NCI-H82 treated with DMSO at 0.1 percent for 48 hours (cell line): ENCODE measurements around the gene SEC16A.

ENCODE experiments used
- DNase-seq: peaks from one replicate; lab custom pipeline; 2025; ENCODE audit not compliant: unreplicated experiment; lab: John Stamatoyannopoulos, UW

The SEC16A gene

GRCh38 chr9:136466155-136466541 is 16.7 kb downstream of the SEC16A start:
- no peak for DNase-seq

- no peak for DNase-seq
Observed at GRCh38 chr9:136465500-136466154, 17.2 kb downstream of the SEC16A start.

DNA sequence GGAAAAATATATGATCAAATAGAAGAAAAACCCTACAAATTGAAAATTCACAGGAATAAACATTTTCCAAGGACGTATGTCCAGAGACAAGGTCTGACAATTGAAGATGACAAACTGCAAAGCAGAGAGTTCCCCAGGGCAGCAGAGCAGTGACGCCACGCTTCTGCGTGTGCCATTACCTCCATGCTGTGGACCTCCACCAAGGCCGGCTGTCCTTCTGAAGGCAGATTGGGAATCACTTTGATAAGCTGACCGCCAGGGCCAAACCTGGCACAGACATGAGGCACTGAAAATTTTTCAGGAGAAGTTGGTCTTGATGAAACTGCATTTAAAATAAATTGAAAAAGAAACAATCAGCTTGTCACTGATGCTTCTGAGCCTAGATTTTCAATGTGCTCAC is 18.6 kb downstream of the SEC16A start:
- no peak for DNase-seq

DNA sequence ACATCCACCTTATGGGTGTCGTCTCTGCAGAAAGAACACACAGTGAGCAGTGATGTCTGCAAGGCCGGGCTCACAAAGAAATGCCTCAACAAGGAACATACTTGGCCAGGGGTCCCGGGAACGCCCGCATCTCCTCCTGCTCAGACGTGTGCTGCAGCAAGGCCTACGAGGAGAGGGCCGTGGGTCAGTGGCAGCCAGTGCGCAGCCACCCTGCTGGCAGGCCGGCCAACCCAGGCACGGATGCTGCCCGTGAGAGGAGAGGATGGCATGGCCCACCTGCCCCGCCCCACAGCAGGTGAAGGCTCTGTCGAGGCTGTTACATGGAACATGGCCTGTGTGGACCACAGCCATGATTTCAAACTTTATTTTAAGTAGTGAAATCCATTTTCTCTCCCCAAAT is 19.3 kb downstream of the SEC16A start:
- no peak for DNase-seq

DNA sequence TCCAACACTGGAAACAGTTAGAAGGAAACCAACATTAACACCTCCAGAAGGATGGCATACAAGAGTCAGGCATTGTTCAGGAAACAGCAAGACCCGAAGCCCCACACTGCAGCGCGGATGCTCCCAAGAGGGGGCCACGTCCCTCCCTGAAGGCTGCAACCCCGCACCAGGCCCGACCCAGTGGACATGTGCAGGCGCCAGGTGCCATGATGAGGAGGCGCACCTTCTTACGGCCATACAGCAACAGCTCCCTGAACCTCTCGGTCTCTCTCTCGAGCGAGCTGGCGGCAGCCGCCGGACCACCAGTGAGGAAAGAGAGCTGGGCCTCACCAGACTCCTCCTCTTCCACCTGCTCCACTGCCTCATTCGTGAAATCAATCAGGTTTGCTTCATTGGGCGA is 20.2 kb downstream of the SEC16A start:
- DNase-seq = no peak

- no peak for DNase-seq
Observed at GRCh38 chr9:136460772-136461325, 22.0 kb downstream of the SEC16A start.

- DNase-seq = no peak
Observed at GRCh38 chr9:136459425-136459824, 23.4 kb downstream of the SEC16A start.

- no peak for DNase-seq
Observed at GRCh38 chr9:136457326-136457725, 25.5 kb downstream of the SEC16A start.

GRCh38 chr9:136456258-136456657 is 26.6 kb downstream of the SEC16A start:
- DNase-seq = no peak

DNA sequence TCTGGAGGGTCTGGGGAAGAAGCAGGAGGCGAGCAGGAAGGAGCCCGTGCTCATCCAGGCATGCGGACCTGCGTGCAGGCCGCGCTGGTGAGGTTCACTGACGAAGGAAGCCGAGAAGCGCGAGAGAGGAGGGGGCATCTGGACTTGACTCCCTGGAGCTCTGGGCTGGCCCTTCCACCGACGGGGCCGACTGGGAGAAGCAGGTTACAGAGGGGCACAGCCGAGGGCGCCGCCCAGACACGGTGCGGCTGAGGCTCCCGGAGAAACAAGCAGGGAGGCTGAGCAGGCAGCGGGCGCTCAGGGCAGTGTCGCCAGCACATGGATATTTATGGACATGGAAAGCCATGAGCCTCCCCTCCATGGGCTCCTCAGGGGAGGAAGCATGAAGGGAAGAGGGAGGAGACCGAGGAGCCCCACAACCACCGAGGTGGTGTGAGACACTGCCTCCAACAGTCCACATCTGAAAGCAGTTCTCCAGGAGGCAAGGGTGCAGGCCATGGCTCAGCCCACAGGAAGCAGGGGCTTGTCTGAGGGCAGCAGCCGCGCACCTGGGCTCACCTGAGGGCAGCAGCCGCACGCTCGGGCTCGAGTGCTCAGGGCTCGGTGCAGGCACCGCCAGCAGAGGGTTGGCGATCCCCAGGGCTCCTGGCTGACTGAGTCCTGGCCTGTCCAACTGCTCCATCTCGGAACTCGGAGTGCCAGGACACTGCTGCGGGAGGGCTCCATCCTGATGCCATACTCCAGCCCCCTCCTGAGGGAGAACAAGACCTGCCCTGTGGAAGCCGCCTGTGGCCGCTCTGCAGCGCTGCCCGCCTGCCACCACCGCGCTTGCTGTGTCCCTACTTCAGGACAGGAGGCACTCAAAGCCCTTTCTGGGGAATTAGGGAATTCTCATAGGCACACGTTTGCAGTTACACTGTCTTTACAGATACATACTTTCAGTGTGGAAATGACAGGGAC is 27.5 kb downstream of the SEC16A start:
- no peak for DNase-seq

DNA sequence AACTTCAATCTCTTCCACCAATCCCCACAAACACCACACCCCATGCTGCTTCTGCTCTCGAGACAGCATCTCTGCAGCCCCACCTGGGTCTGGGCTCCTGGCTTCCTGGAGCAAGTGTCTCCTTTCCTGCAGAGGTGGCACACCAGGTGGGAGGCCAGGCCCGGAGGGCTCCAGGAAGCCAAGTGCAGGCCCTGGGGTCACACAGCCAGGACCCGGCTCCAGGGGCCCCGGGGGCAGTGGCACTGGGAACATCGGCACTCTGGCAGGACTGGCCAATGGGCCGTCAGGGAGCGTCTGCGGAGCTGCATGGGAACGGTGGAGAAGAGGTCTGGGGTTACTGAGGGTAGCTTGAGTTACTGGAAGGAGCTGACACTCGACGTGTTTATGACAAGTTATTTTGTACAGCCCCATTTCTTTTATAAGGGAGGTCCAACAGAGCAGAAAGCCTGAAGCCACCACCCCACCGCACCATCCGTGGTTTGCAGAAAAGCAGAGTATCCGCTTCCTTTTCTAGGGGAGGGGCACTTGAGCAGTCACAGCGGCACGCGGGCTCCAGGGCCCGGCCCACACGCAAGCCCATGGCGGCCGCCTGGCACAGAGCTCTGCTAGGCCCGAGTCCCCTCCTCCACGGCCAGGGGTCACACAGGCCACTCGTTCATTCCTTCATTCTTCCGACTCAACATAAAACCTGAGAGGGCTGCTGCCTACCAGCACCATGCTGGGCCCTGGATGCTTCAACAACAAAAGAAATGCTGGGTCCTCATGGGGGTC is 28.6 kb downstream of the SEC16A start:
- no peak for DNase-seq

DNA sequence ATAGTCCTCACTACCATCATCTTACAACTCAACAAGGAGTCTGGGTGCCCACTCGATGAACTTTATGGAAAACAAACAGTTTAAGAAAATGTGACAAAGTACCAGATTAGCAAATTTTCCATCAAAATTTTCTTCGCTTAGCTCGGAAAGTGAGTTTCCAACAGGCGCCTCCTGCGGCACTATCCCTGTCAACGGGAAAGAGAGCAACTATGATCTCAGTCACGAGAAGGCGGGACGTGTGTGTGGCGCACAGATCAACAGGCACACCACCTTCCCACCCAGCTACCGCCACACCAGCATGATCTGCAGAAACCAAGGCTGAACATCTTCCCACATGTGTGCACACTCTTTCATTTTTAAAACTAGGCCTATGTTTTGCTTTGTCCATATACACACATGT is 29.5 kb downstream of the SEC16A start:
- no peak for DNase-seq

DNA sequence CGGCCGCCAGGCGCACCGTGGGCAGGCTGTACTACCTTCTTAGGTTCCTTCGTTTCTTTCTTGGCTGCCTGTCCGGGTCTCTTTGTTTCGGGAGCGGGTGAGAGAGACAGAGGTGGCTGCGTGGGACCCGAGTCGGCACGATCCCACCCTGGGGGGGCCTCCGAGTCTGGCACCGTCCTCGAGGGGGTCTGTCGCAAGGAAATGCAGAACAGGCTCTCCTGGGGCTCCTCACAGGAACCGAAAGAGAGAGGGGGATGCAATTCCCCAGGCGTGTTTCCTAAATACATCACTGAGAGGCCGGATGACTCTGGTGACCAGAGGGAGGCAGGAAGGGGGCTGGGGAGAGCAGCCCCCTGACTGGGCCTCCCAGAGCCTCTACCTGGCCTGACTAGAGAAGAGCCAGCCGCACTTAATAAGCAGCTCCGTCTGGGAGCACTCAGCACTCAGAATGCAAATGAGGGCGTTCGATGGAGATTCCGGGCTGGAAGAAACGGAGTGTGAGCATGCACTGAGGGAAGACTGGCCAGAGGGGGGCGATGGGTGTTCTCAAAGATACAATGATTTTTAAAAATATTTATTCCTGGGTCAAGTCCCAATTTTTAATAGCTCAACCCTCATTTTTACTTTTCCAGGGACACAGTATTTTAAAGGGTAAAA is 31.5 kb downstream of the SEC16A start:
- no peak for DNase-seq

DNA sequence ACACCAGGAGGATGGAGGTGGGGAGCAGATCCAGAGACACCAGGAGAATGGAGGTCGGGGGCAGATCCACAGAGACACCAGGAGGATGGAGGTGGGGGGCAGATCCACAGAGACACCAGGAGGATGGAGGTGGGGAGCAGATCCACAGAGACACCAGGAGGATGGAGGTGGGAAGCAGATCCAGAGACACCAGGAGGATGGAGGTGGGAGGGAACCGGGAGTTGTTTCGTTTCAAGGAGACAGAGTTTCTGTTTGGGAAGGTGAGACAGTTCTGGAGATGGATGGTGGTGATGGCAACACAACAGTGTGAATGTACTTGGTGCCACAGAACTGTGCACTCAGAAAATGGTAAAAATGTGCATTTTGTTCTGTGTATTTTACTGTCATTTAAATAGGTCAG is 34.2 kb downstream of the SEC16A start:
- DNase-seq = no peak

- DNase-seq = no peak
Observed at GRCh38 chr9:136447173-136447778, 35.6 kb downstream of the SEC16A start.

GRCh38 chr9:136445799-136446198 is 37.0 kb downstream of the SEC16A start:
- no peak for DNase-seq

DNA sequence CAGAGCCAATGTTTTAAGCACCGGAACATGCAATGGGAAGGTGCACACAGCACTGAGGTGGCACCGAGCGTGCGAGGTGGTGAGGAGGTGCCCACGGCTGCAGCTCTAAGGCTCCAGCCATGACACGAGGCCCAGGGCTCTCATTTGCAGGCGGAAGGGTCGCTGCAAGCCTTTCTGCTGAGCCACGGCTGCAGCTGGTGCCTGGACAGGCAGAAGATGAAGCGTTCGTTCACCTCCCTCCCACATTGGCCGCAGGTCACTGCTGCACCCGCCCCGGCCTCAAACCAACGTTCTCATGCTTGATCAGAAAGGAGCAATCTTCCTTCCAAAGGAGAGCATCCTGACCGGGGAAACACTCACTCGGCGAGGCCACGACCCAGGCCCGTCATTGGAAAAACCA is 38.7 kb downstream of the SEC16A start:
- no peak for DNase-seq

DNA sequence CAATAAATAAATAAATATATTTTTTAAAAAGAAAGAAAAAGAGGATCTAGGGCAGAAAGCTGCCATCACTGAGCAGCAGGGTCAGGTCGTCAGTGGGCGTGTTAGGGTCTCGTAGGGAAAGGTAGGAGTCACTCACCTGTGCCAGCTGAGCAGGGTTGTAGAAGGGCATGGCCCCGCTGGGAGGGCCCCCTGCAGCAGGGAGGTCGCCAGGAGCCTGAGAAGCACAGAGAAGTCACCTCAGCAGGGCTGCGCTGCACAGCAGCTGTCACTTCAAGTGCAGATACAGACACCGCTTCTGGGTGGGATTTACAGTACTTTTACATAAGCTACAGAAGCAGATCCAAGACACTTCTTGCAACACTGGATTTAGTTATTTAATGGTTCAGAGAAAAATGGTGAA is 39.2 kb downstream of the SEC16A start:
- no peak for DNase-seq

- DNase-seq = no peak
Observed at GRCh38 chr9:136443087-136443486, 39.8 kb downstream of the SEC16A start.

GRCh38 chr9:136442265-136442664 is 40.6 kb downstream of the SEC16A start:
- no peak for DNase-seq
